ENCODE data around the gene IPO13.

DNA sequence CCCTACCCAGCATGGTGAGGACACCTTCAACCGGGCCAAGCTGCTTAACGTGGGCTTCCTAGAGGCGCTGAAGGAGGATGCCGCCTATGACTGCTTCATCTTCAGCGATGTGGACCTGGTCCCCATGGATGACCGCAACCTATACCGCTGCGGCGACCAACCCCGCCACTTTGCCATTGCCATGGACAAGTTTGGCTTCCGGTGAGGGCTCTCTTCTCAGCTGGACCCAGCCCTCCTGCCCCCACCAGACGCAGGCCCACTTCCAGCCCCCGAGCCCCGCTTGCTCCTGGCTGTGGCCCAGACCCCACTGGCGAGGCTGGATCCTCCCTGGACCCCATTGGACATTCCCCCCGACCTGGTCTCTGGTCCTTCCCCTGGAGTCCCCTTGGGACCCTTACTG lies 38.1 kb downstream of the IPO13 start:
- no peak for TF ChIP-seq EZH2 (IDR thresholded peaks at IDR 0.05; ENCODE audit: borderline replicate concordance, low read length)
- TF ChIP-seq, protein P1, sequence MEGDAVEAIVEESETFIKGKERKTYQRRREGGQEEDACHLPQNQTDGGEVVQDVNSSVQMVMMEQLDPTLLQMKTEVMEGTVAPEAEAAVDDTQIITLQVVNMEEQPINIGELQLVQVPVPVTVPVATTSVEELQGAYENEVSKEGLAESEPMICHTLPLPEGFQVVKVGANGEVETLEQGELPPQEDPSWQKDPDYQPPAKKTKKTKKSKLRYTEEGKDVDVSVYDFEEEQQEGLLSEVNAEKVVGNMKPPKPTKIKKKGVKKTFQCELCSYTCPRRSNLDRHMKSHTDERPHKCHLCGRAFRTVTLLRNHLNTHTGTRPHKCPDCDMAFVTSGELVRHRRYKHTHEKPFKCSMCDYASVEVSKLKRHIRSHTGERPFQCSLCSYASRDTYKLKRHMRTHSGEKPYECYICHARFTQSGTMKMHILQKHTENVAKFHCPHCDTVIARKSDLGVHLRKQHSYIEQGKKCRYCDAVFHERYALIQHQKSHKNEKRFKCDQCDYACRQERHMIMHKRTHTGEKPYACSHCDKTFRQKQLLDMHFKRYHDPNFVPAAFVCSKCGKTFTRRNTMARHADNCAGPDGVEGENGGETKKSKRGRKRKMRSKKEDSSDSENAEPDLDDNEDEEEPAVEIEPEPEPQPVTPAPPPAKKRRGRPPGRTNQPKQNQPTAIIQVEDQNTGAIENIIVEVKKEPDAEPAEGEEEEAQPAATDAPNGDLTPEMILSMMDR (conservative IDR thresholded peaks at IDR 0.05 in 1 of 2, IDR thresholded peaks at IDR 0.05 in 1 of 2; ENCODE audit: extremely low read depth in 1 of 2, insufficient read depth in 1 of 2, low read depth in 1 of 2, low read length in 2 of 2) = no peak
